CD4-positive, alpha-beta T cell (primary cell): ENCODE results near the gene CDC42. TPM values are rescaled to one million over a fixed set of nuclear protein-coding genes. Genes with fewer than 3 reads are reported as not detected.

Experiments used
- ATAC-seq: fragments of 200-7000 bp; cut with Tn5 transposase; one replicate; pipeline ENCODE4 v1.10.0; 2022; ENCODE audit warnings: mild to moderate bottlenecking; ENCODE audit not compliant: poor library complexity
- CTCF ChIA-PET: fragments of 350-600 bp; sonication (Branson Sonifier 250); formaldehyde crosslinking; loops from one replicate; lab custom pipeline; 2021; ENCODE audit warnings: antibody characterized with exemption, inconsistent platforms; lab: Charles Lee
- POLR2A ChIA-PET: fragments of 350-600 bp; sonication (Branson Sonifier 250); formaldehyde crosslinking; loops from one replicate; lab custom pipeline; 2021; ENCODE audit warnings: antibody characterized with exemption, inconsistent platforms; lab: Charles Lee
- DNase-seq, 14 experiments: peaks; one replicate each; pipeline ENCODE4 v3.0.0-alpha.2; 2013 to 2020; ENCODE audit warnings: mixed read lengths in 2 of 14
- H3K27ac ChIP-seq, 2 donors: one replicate each; pipeline versions ENCODE4 v1.5.1 to v1.7.0; 2013; ENCODE audit warnings: low read length in 2 of 2, low read depth in 1 of 2, mild to moderate bottlenecking in 1 of 2
- H3K27me3 ChIP-seq, 2 experiments: 1 replicate in 1 of 2; 2 replicates in 1 of 2; pipeline versions ENCODE4 v1.6.1 to v1.7.0; 2013; ENCODE audit warnings: low read length in 2 of 2, control low read depth in 1 of 2, mild to moderate bottlenecking in 1 of 2, moderate library complexity in 1 of 2; ENCODE audit not compliant: insufficient read depth in 2 of 2, control insufficient read depth in 1 of 2
- H3K36me3 ChIP-seq: one replicate; pipeline ENCODE4 v1.6.1; 2013; ENCODE audit warnings: low read length, control low read depth; ENCODE audit not compliant: insufficient read depth
- H3K4me1 ChIP-seq: one replicate; pipeline ENCODE4 v1.6.1; 2013; ENCODE audit warnings: low read length, control low read depth; ENCODE audit not compliant: insufficient read depth
- H3K4me3 ChIP-seq: one replicate; pipeline ENCODE4 v1.5.1; 2013; ENCODE audit warnings: mild to moderate bottlenecking, low read length, moderate library complexity
- H3K9me3 ChIP-seq, 2 experiments: 1 replicate in 1 of 2; 2 replicates in 1 of 2; pipeline versions ENCODE4 v1.6.1 to v1.7.0; 2013; ENCODE audit warnings: low read length in 2 of 2, mild to moderate bottlenecking in 2 of 2, control low read depth in 1 of 2, moderate library complexity in 1 of 2; ENCODE audit not compliant: control insufficient read depth in 1 of 2, insufficient read depth in 1 of 2
- H3K27ac Mint-ChIP-seq: one replicate; pipeline ENCODE4 v1.8.0; 2020; ENCODE audit warnings: mixed read lengths
- H3K27me3 Mint-ChIP-seq: one replicate; pipeline ENCODE4 v1.8.0; 2021; ENCODE audit warnings: mixed read lengths
- H3K36me3 Mint-ChIP-seq: one replicate; pipeline ENCODE4 v1.8.0; 2021; ENCODE audit warnings: low read depth, mixed read lengths
- H3K4me1 Mint-ChIP-seq: one replicate; pipeline ENCODE4 v1.8.0; 2021; ENCODE audit warnings: low read depth, mixed read lengths
- H3K4me3 Mint-ChIP-seq: one replicate; pipeline ENCODE4 v1.8.0; 2020; ENCODE audit warnings: mild to moderate bottlenecking, mixed read lengths
- H3K9me3 Mint-ChIP-seq: one replicate; pipeline ENCODE4 v1.8.0; 2020; ENCODE audit warnings: mixed read lengths
- intact Hi-C, 2 experiments: fragments of 100-400 bp; cut with DNase I in 1 of 2; cut with micrococcal nuclease in 1 of 2; formaldehyde crosslinking; loops; one replicate each; pipeline versions ENCODE4 v1.15.1 to v1.9.0; 2023 to 2025; cut with DNase I, micrococcal nuclease
- total RNA-seq, 174 experiments: library from RNA in 2 of 174; stranded (reverse) in 2 of 174; gene quantifications; one replicate each; pipeline ENCODE4 v1.2.3 and lab custom pipeline; 2021 to 2026
- TF ChIP-seq, protein P1 (sequence below): fragments of 200-600 bp; IDR thresholded peaks from one replicate; pipeline ENCODE4 v1.8.0; 2022; ENCODE audit warnings: antibody characterized with exemption, mild to moderate bottlenecking

The CDC42 gene
- total RNA-seq, 2 experiments from 2014 or later: 375 to 379 TPM

DNA sequence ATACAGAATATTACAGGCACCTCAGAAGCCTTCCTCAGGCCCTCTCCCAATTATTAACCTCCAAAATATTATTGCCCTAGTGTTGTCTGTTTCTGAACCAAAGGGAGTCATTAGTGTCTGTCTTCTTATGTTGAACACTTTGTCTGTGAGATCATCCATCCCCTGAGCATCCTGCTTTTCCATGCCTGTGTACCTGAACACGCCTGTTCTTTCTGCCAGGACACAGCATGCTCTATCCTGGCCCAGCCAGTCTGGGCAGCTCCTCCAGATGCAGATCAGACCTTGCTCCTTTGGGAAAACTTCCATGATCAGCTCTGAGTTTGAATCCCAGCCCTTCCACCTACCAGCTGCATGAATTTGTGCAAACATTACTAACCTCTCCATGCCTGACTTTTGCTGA is 11.0 kb upstream of the CDC42 start:
- Mint-ChIP-seq H3K4me3 (peak overlapping the region; percentile 66), H3K9me3 (no peaks in the 10 kb centered on the region), H3K36me3 (peaks cover 4% of the 10 kb centered on the region), H3K27ac (peak overlapping the region; percentile 99), H3K4me1 (peaks cover 72% of the 10 kb centered on the region), H3K27me3 (no peaks in the 10 kb centered on the region)
- CTCF ChIA-PET: no interaction called here
- ATAC-seq: no peak
- H3K4me1 ChIP-seq: peaks cover 91% of the 10 kb centered on the region
- intact Hi-C loops: no loop called here
- POLR2A ChIA-PET: interaction anchor here (2.1 to 11.7 kb wide), 3 partner anchors 11 to 64 kb away, joined by 6 to 470 read pairs (median 331); partner anchors contain the start of gene CDC42
- no peaks in the 10 kb centered on the region for H3K27me3 ChIP-seq
- H3K4me3 ChIP-seq: no peak overlapping the region
- no peaks in the 10 kb centered on the region for H3K9me3 ChIP-seq
- no peak for DNase-seq
- TF ChIP-seq, protein P1, sequence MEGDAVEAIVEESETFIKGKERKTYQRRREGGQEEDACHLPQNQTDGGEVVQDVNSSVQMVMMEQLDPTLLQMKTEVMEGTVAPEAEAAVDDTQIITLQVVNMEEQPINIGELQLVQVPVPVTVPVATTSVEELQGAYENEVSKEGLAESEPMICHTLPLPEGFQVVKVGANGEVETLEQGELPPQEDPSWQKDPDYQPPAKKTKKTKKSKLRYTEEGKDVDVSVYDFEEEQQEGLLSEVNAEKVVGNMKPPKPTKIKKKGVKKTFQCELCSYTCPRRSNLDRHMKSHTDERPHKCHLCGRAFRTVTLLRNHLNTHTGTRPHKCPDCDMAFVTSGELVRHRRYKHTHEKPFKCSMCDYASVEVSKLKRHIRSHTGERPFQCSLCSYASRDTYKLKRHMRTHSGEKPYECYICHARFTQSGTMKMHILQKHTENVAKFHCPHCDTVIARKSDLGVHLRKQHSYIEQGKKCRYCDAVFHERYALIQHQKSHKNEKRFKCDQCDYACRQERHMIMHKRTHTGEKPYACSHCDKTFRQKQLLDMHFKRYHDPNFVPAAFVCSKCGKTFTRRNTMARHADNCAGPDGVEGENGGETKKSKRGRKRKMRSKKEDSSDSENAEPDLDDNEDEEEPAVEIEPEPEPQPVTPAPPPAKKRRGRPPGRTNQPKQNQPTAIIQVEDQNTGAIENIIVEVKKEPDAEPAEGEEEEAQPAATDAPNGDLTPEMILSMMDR: no peak
- no peaks in the 10 kb centered on the region for H3K36me3 ChIP-seq
- H3K27ac ChIP-seq: peak overlapping the region; percentile 40 to 51

DNA sequence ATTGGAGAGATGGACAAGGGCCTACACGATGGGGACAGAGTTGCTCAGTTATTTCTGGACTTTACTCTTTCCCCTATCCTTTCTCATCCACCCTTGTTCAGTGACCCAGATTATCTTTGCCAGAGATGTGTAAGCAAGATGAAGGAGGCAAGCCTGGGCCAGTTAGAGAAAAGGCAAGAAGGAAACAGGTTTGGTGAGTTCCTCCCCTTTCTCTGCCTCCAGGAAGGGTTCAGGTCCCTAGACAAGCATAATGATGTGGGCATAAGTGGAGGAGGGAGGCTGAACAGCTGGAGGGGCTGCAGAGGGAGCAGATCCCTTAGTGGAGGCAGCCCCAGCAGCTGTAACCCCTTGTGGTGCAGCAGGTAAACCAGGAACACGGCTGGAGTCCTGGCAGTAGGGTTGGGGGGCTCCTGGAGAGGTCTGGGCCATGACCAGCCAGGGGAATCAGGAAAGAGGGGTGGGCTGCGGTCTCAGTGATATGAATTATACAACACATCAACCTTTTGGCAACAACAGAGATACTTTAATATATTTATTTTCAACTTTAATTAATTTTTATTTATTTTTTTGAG is 9.2 kb upstream of the CDC42 start:
- H3K27me3 Mint-ChIP-seq: no peaks in the 10 kb centered on the region
- no peaks in the 10 kb centered on the region for H3K9me3 Mint-ChIP-seq
- CTCF ChIA-PET: no interaction called here
- no peak overlapping the region for H3K4me3 ChIP-seq
- no peaks in the 10 kb centered on the region for H3K36me3 ChIP-seq
- ATAC-seq: no peak
- no peak for DNase-seq
- TF ChIP-seq, protein P1: no peak
- no peaks in the 10 kb centered on the region for H3K9me3 ChIP-seq
- H3K4me3 Mint-ChIP-seq: peak overlapping the region; percentile 46
- H3K27ac Mint-ChIP-seq: peak overlapping the region; percentile 99
- no peaks in the 10 kb centered on the region for H3K27me3 ChIP-seq
- peak overlapping the region in 1 of 2 donors; percentile 6 for H3K27ac ChIP-seq
- peaks cover 4% of the 10 kb centered on the region for H3K36me3 Mint-ChIP-seq
- intact Hi-C loops: no loop called here
- peaks cover 77% of the 10 kb centered on the region for H3K4me1 ChIP-seq
- H3K4me1 Mint-ChIP-seq: peaks cover 64% of the 10 kb centered on the region
- POLR2A ChIA-PET: interaction anchor here (7.4 to 11.7 kb wide), 2 partner anchors 9 to 17 kb away, joined by 331 to 470 read pairs; partner anchors contain the start of gene CDC42

DNA sequence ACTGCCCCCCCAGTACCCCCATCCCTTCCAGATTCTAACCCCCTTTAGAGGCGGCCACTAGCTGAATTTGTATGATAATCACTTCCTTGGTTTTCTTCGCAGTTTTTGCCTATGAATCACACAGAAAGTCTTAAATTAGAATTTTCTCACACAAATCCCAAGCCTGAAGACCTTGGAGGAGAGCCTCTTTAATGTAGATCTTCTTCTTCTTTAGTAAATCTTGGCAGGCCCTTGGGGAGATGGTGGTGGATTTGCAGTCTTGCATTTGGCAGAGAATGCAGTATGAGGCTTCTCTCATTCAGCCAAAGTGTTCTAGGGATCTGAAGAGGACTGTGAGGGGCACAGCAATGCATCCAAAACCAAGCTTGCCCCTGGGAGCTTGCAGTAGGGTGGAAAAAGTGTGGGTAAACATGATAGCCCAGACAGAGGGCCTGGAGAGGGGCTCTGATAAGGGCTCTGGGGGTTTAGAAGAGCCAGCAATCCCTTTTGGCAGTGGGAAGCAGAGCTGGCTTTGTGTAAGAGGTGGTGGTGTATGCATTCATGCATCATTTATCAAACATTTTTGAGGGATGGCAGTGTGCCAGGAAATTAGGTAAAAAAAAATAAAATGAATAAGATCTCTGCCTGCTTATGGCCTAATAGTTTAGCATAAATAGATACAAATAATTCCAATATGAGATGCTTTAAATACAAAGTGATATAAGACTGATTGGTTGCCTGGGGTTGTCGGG is 7.7 kb upstream of the CDC42 start:
- ChIA-PET POLR2A (interaction anchor here (0.5 kb wide), 1 partner anchor 25 kb away, joined by 3 read pairs; no protein-coding TSS in a partner anchor), CTCF (interaction anchor here (1.4 kb wide), 1 partner anchor 17 kb away, joined by 3 read pairs; no protein-coding TSS in a partner anchor)
- H3K27me3 ChIP-seq: no peaks in the 10 kb centered on the region
- Mint-ChIP-seq H3K36me3 (peaks cover 4% of the 10 kb centered on the region), H3K27ac (peak overlapping the region; percentile 45), H3K27me3 (no peaks in the 10 kb centered on the region), H3K4me3 (no peak overlapping the region), H3K9me3 (no peaks in the 10 kb centered on the region), H3K4me1 (peaks cover 64% of the 10 kb centered on the region)
- H3K36me3 ChIP-seq: no peaks in the 10 kb centered on the region
- intact Hi-C loops: no loop called here
- no peaks in the 10 kb centered on the region for H3K9me3 ChIP-seq
- peaks cover 74% of the 10 kb centered on the region for H3K4me1 ChIP-seq
- TF ChIP-seq, protein P1: no peak
- no peak overlapping the region for H3K27ac ChIP-seq
- DNase-seq (peak in 3 of 14 experiments; percentile 24 to 51 (median 42)), ATAC-seq (no peak)
- no peak overlapping the region for H3K4me3 ChIP-seq
